Testis (tissue), 2 donors: ENCODE data around the gene GDF11.
A peak's percentile ranks its signal among the peaks of the same experiment; 100 is the strongest.

Experiments
- CTCF ChIP-seq, 3 experiments: fragments of 450-650 bp in 2 of 3; fragments of 200-600 bp in 1 of 3; sonication (generic) in 1 of 3; IDR thresholded peaks; one replicate each; pipeline ENCODE4 v1.5.1; 2016 to 2019; ENCODE audit warnings: antibody characterized with exemption in 3 of 3, mild to moderate bottlenecking in 2 of 3, moderate library complexity in 1 of 3
- POLR2A ChIP-seq: fragments of 450-650 bp; IDR thresholded peaks from one replicate; pipeline ENCODE4 v1.6.1; 2017; ENCODE audit warnings: antibody characterized with exemption, mild to moderate bottlenecking, moderate library complexity

GRCh38 chr12:55715833-55716581 is 26.9 kb upstream of the GDF11 start, which contains the start of gene BLOC1S1:
- TF ChIP-seq CTCF (IDR thresholded peaks at IDR 0.05) (peak in 1 of 3 experiments; percentile 34), POLR2A (no peak)
